Right forelimb (tissue), 1 donor: ENCODE data around the gene UBE2G2.

Experiments
- DNase-seq: peaks from one replicate; pipeline ENCODE4 v3.0.0-alpha.2; 2018

Gene UBE2G2, protein sequence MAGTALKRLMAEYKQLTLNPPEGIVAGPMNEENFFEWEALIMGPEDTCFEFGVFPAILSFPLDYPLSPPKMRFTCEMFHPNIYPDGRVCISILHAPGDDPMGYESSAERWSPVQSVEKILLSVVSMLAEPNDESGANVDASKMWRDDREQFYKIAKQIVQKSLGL

DNA sequence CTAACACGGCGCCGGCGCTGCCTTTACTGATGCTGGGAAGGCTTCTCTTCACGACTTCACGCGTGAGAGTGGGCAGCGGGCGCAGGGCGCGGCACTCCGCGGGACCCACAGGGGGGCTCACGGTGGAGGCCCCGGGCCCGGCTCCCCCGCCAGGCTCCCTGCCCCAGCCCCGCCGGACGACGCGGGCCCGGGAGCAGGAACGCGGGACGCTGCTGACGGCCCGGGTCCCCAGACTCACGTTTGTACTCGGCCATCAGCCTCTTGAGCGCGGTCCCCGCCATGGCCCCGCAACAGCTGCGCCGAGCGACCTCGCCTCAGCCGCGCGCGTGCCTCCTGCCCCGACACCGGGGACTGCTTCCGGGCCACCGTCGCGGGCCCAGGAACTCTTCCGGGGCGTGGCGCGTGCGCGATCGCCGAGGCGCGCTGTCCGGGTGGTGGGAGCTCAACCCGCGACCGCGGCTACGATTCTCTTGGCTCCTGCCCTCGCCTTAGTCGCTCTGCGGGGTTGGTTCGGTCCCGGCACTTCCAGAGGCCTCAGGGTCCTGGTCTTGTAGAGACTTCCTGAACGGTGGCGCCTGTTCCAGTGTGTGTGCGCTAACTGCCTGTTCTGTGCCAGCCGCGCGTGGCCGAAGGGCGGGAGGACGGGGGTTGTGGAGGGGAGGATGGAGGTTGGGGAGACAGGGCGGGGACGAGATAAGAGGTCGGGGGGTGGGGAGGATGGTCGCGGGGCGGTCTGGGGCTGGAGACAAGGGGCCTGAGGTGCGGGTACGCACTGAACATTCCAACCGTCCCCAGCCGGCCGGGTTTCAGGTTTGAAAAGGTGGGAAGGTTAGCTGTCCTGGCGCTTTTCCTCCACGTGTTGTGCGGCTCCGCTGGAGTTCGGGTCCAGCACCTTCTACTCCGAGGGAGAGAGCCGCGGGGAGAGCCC, at the start of gene UBE2G2:
UBE2G2 (minus strand) TSS at position 353 of the 928 bp plus-strand sequence; CDS start at position 281, 72 bp downstream.
- peak; percentile 95 for DNase-seq

DNA sequence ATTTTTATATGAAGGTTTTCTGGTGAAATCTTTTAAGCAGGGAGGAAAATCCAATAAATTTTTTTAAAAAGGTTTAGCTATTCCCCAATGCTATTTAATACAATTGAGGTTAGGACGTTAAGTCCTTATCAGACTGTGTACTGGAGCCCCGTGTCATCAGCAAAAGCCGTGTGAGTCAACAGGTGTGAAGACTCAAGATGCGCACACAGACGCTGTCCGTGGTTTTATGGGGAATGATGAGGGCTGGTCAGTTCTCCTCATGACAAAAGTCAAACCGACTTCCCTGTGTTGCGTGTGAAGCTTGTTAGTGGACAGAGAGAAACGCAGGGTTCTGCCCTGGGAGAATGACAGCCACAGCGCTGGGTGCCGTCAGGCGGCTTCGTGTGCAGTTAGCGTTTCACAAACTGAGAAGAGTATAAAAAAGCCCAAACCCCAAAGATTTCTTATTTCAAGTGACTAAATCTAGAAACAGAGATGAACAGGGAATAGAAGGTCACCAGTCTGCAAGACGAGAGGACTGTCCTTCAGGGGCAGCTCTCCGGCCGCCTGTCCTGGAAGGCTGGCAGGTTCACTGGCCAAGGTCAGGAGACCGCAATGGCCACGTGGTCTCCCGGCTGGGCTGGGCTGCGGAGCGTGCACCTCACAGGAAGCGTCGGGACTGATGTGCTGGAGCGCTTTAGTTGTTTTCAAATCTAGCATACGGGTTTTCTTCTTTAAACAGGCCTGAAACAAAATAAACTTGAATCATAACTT, 49.5 kb upstream of the UBE2G2 start:
- no peak for DNase-seq

DNA sequence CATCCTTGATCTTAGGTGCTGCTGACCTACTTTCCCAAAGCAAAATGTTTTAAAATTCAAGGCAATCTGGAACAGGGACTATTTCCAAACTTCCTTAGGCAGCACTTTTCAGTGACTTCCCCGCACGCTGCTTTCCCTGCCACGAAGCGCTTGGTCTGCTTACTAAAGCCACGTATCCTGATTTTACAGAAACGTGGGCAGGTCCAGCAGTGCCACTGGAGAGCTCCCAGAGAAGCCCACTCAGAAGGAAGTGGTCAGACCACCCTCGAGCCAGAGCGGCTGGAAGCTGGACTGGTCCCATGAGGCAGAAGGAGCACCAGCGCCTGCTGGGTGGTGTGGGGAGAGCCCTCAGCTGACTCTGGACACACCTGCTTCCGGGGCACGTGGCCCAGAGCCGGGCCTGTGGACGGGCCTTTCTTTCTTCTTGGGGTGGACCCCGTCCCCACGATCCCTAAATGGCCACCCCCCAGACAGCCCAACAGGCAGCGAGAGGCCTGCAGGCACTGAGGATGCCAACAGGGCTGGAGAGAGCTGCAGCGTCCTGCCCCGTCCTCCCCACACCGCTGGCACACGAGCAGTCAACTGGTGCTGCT, 48.7 kb upstream of the UBE2G2 start:
- DNase-seq = no peak

DNA sequence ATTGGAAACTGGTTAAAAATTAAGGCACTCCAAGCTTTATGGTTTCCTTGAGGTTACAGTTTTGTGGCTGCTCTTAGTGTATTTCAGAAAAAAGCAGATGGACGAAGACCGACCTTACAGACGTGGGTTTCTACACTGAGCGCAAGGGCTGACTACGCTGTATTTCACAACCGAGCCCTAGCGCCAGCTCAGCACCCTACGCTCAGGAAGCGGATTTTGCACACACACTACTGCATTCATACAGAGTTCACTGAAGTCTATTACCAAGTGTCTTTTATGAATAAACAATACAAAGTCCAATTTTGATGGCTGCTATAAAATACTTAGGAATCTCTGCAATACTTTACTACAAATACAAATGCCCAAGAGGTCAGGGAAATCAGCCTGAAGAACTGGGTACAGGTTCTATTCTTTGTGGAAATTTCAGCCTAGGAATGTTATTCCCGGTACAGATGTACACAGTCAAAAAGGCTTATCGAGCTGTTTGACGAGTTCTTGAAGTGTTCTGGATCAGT, 48.1 kb upstream of the UBE2G2 start:
- DNase-seq = no peak

DNA sequence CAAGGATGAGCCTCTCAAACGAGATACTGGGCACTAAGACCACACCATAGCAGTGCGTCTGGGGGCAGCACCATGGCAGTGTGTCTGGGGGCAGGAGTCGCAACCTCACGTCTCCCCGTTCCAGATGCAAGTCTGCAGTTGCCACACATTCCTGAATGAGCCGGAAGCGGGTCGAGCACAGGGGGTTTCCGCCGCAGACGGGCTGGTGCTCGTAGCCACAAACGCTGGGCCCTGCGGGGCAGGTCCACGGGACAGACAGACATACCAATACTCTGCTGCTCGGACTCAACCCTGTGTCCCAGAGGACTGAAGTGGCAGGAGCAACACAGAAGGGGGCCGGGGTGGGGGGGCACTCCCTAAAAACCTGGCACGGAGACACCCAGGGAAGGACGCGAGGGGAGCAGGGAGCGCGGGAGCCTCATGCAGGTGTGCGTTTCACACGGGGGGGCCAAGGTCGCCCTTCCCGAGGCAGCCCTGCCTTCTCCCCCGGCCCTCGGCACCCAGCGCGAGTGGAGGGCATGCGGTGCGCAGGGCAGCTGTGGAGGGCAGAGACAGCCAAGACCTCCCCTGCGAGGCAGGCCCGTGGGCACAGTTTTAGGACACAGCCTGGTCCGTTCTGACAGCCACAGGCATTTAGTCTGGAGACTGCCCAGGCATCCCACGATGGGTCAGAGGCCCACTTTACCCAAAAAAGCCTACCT, 47.4 kb upstream of the UBE2G2 start:
- DNase-seq = no peak

DNA sequence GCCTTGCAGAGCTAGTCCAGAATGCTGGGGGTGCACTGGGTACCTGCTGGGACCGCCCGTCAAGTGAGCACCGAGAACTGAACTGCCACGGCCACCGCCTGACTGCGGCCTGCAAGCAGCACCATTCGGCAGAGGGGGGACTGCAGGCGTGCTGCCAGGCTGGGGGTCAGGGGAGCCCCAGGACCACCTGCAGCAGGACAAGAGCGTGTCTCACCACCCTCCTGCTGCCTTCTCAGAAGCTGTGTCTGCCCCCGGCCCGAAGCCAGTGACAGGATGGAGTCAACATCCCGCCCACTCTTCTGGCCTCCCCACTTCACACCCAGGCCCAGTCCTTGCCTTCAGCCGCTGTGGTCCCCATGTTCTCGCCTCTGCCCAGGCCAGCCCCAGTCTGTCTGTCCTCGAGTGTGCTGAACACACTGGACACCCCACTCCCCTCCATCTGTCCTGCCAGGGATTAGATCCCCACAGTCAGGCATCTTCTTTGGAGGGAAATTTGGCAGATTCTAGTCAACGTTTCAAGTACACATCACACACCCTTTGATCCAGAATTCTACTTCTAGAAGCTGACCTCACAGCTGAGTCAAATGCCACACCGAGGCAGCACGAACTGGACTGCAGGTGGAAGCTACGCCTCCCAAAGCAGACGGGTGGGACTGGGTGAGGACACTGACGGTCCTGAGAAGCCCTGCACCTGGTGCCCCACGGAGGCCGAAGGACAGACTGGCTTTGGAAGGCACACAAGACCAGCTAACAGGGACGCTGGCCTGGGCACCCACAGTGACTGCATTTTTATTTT, 45.8 kb upstream of the UBE2G2 start:
- DNase-seq = no peak

DNA sequence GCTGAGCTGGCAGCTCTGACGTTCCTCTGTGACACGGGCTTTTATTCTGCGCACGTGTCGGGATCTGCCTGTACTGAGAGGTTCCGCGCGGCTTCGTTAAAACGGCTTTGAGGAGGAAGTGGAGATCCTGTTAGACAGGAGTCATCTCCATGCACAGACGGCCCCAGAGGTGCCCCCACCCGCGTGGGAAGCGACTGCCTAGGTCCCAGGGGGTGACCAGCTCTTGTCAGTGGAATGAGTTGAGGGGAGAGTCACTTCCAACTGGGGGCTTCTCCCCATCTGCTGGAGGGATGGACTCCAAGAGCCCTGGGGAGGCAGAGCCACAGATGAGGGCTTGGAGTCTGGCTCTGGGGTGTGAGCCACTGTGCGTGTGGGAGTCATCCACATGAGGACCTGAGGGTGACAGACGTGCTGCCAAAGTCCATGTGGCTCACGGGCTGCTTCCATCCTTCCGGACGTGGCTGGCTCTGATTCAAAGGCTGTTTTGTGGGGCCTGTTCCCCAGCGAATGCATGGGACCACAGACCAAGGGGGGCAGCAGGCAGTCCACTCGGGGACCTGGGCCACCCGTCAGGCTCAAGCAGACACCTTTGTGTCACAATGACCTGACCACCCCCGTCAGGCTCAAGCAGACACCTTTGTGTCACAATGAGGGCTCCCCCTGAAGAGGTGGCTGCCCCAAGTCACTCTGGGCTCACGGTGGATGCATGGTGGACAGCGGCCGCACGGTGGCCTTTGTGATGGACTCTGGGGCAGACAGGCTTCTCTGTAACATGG, 45.1 kb upstream of the UBE2G2 start:
- no peak for DNase-seq

DNA sequence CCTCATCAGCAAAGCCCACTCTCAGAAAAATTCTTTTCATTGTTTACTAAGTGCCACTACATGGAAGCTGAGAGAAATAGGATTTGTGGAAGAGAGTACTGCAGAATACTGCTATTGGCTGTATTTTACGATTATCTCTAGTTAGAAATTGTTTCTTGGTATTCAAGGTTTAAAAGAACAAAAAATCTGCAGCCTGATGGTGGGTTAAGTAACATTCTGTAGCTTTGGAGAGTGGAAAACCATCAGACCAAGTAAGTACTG, 44.5 kb upstream of the UBE2G2 start:
- no peak for DNase-seq

DNA sequence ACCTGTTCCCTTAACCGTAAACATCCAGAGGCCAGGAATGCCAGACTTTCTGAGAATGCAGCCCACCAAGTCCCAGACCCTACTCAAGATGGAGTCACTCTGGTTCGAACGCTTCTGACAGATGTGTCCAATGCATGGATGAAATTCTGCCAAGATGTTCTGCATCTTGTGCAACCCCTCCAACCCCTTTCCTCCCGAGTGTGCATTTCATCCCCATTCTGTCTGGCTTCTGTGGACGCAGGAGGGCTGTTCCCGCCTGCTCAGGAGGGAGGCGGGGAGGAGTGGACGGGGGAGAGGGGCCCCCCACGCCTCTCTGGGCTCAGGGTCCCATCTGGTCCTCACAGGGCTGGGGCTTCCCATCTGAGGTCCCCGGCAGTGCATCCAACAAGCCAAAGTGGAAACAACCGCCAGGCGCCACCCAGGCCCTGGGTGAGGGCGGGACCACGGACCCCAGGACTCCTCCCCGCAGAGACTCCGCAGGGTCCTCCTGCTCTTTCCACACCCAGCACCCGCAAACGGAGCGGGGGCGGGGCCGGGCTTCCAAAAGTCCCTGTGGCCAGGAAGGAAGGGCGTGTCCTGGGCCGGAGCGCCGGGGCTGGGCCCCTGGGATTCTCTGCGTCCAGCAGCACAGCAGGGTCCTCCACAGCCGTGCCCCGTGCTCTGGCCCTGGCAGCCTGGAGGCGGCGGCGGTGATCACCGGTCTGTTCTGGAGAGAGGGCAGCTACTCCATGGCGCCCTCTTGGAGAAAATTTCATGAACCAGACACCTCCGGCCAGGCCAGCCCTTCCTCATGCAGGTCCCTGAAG, 44.0 kb upstream of the UBE2G2 start:
- peak; percentile 65 for DNase-seq

DNA sequence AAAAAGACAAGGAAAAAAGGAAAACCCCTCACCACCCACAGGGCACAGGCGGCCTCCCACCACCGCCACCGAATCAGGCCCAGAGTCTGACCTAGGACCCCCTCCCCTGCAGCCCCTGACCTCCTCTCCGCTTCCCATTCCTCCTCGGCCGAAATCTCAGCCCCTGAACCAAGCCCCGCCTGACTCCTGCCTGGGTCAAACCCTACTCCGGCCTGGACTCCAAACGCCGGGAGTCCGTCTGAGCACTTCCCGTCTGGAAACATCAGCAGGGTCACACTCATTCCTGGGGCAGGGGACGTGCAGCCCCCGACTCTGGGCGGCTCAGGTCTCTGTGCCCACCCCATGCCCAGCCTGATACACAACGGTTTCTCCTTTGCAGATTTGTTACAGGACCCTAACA, 42.6 kb upstream of the UBE2G2 start:
- no peak for DNase-seq

DNA sequence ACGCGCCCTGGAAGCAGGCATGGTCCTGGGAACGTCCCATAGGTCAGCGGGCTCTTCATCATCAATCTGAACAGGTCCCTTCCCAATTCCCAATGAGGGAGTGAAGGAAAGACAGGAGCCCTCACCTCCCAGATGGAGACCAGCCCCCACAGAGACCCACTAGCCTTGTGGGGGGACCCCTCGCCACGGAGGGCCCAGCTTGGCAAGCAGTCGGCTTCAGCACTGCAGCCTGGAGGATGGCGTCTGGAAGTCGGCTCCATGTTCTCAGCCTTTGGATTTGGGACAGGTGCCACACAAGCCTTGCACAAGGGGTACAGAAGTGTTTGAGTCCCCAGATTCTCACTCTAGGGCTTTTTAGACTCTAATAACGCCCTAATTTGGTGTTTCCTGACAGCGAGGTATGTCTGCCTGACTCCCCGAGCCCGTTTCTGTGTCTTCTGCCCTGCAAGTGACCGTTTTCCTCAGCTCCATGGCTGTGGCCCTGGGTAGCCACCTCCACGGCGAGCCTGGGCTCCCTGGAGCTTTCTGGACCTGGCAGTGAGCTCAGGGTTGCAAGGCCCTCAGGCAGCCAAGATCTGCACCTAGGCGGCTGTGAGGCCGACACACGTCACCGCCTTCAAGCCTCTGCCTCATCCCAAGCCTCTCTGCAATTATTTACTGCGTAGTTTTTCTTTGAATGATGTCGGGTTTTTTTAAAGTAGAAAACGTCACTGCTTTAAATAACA, 41.3 kb upstream of the UBE2G2 start:
- DNase-seq = no peak

DNA sequence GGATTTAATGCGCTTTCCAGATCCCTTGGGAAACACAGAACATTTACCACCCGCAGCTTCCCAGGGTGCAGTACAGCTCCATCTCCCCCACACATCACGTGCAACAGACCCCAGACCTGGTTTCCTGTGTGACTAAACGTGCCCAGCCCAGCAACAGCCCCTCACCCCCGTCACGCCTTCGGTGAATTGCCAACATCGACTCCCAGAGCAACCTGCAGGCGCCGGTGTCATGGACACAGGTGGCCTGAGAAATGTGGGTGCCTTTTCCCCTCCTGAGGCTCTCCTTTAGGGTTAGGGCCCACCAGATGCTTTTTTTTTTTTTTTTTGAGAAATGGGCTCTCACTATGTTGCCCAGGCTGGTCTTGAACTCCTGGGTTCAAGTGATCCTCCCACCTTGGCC, 40.5 kb upstream of the UBE2G2 start:
- DNase-seq = no peak

DNA sequence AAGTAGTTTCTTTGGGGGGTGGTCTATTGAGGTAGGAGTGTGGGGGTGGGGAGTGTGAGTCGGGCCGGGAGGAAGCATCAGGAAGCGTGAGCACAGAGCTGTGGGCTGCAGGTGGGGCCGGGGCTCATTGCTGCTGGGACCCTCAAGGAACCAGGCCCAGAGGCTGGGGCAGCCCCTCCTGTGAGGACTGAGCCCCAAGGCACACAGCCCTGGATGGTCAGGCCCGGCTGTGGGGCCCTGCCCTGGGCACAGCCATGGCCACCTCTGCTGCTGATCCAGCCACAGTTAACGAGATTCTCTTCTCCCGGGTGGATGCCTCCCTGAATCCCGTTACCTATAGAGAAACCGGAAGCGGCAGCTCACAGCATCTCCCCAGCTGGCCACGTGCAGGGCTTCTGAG, 39.2 kb upstream of the UBE2G2 start:
- no peak for DNase-seq

DNA sequence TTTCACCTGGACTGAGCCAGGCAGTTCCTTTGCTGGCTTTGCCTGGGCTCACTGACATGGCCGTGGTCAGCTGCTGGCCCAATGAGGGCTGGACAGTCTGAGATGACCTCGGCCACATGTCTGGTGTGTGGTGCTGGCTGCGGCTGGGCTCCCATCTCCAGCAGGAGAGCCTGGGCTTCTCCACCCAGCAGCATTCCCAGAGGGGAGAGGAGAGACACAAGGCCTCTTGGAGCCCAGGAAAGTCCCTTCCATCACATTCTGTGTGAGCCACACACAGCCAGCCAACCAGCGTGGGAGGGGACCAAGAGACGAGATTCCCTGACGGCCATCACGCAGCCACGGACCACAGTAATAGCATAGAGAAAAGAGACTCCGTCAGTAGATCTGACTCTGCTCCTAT, 37.3 kb upstream of the UBE2G2 start:
- DNase-seq = no peak

DNA sequence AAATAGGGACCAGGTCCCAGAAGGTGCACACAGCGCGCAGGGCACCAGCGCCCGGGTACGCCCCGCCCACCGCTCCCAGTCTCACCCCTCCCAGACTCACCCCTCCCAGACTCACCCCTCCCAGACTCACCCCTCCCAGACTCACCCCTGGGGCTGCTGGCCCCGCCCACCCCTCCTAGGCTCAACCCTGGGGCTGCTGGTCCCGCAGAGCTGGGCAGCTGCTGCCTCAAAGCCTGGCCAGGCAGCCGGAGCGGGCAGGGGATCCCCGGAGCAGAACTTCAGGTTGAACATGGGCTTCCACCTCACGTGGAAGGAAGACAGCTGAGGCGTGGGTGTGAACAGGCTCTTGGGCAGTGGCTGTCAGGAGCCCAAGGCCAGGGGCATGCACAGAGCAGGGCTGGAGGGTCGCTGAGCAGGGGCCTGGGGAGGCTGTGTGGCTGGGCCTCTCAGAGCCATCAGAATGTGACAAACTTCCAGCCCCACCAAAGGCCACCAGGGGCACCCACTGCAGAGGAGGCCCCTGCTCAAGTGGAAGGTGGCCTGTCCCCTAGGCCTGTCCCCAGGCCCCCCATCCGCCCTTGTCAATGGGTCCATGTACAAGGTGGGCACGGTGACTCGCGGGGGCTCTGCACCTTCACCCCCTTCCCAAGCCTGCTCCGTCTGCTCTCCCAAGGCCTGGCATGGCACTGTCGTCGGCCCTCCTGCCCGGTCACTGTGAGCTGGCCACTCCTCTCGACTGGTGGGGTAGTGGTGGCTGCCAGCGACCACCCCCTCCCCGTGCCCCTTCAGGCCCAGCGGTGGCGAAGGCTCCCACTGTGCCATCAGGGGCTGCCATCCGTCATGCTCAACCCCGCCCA, 36.6 kb upstream of the UBE2G2 start:
- no peak for DNase-seq

DNA sequence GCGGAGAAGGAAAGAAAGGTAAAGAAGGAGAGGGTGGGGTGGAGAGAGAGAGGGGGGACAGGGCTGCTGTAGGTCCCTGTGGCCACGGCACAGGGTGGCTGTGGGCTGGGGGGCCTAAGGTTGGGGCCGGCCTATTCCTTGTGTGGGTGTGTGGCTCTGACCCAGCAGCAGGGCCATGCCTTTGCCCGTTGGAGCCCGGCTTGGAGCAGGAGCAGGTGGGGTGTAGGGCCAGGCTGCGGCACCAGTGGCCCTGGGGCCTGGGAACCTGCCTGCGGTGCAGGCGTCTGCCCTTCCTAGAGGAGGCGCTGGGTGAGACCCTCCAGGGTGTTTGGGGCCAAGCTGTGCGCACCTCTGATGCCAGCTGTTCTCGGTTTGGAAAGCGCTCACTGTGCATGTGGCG, 35.9 kb upstream of the UBE2G2 start:
- no peak for DNase-seq

DNA sequence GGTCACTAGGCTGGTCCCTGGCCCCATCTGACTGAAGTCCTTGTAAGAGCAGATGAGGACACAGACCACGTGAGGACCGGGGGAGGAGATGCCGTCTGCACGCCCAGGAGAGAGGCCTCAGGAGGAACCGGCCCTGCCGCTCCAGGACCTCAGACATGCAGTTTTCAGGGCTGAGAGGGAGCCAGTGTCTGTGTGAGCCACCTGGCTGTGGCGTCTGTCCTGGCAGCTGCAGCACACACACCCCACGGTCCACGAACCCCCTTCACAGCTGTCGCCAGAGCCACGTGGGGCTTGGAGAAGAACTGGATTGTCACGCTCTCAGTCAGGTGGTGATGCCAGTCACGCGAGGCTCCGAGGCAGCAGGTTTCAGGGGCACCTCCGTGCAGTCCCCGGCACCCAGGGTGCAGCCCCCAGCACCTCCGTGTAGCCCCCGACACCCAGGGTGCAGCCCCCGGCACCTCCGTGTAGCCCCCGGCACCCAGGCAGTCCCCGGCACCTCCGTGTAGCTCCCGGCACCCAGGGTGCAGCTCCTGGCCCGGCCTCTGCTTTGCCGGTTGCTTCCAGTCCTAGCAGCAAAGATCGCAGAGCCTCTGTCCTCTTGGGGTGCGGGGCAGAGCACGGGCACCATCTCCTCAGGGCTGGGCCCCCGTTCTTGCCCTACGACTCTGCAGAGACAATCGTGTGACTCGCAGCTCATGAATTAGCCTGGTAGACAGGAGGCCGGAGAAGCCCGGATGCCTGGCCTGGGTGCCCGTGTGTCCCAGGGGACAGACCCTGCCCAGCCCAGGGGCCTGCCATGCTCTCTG, 35.2 kb upstream of the UBE2G2 start:
- DNase-seq = no peak

DNA sequence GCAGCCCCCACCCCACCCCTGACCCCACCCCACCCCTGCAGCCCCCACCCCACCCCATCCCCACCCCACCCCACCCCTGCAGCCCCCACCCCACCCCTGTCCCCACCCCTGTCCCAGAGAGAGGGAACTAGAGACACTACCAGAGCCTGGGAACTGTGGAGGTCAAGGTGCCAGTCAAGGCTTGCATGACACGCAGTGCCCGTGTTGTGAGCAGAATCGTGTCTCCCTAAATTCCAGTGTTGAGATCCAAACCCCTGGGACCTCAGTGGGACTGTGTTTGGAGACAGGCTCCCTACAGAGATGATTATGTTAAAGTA, 34.7 kb upstream of the UBE2G2 start:
- DNase-seq = no peak
